Endothelial cell of umbilical vein (primary cell): Measurements from ENCODE around the gene ZNF385B. TPM values are rescaled to one million over a fixed set of nuclear protein-coding genes. Genes with fewer than 3 reads are reported as not detected.

Experiments
- BruUV-seq: library from RNA; stranded (reverse); fragments of 400-500 nt; replicated peaks from 2 replicates; lab custom pipeline; 2021; lab: Mats Ljungman, UMichigan
- CTCF ChIA-PET: fragments of 300-600, 350-600 bp; sonication (Branson Sonifier 250); formaldehyde crosslinking; loops from one replicate; lab custom pipeline; 2021; ENCODE audit warnings: antibody characterized with exemption, inconsistent platforms; lab: Charles Lee
- POLR2A ChIA-PET: fragments of 300-600, 350-600 bp; sonication (Branson Sonifier 250); formaldehyde crosslinking; loops from one replicate; lab custom pipeline; 2021; ENCODE audit warnings: antibody characterized with exemption, inconsistent platforms; lab: Charles Lee
- DNase-seq: peaks from one replicate; pipeline ENCODE4 v3.0.0-alpha.2; 2011; ENCODE audit warnings: low read depth, low spot score
- FAIRE-seq: peaks from 2 replicates; lab custom pipeline; 2011; peaks lifted over from hg19 to GRCh38; lab: Jason Lieb, UNC
- H2AFZ ChIP-seq: 2 replicates; pipeline ENCODE4 v1.6.0; 2012; ENCODE audit warnings: low read depth, low read length, control low read depth, inconsistent platforms
- H3K27ac ChIP-seq: 2 replicates; pipeline ENCODE4 v1.5.1; 2011; ENCODE audit warnings: low read depth, mild to moderate bottlenecking, control low read depth, low read length, moderate library complexity; ENCODE audit not compliant: insufficient read depth
- H3K27me3 ChIP-seq, 2 experiments: 2 replicates each; pipeline versions ENCODE4 v1.6.0 to v1.6.1; 2011; ENCODE audit warnings: low read length in 2 of 2, mixed read lengths in 1 of 2; ENCODE audit not compliant: control insufficient read depth in 2 of 2, insufficient read depth in 2 of 2
- H3K36me3 ChIP-seq, 2 experiments: 2 replicates in 1 of 2; 3 replicates in 1 of 2; pipeline ENCODE4 v1.5.1; 2011; ENCODE audit warnings: low read length in 2 of 2, mild to moderate bottlenecking in 1 of 2, moderate library complexity in 1 of 2; ENCODE audit not compliant: control insufficient read depth in 2 of 2, insufficient read depth in 2 of 2; ENCODE audit errors: extremely low read depth in 1 of 2
- H3K4me1 ChIP-seq: 3 replicates; pipeline ENCODE4 v1.5.1; 2011; ENCODE audit warnings: mild to moderate bottlenecking, low read length; ENCODE audit not compliant: control insufficient read depth, insufficient read depth; ENCODE audit errors: extremely low read depth
- H3K4me2 ChIP-seq: 2 replicates; pipeline ENCODE4 v1.6.1; 2011; ENCODE audit warnings: low read length, control low read depth, mixed read lengths; ENCODE audit not compliant: insufficient read depth
- H3K4me3 ChIP-seq, 3 experiments: fragments of 200-600 bp in 1 of 3; sonication (generic), shearing (Covaris generic) in 1 of 3; replicated peaks in 1 of 3; 2 replicates each; pipeline ENCODE4 v1.5.1; 2011 to 2016; ENCODE audit warnings: control low read depth in 3 of 3, low read length in 3 of 3, mild to moderate bottlenecking in 2 of 3, inconsistent platforms in 1 of 3, low read depth in 1 of 3, moderate library complexity in 1 of 3; ENCODE audit not compliant: insufficient read depth in 1 of 3
- H3K79me2 ChIP-seq: 2 replicates; pipeline ENCODE4 v1.6.0; 2012; ENCODE audit warnings: low read length, inconsistent platforms; ENCODE audit not compliant: control insufficient read depth, insufficient read depth
- H3K9ac ChIP-seq: replicated peaks from 2 replicates; pipeline ENCODE3; 2011; ENCODE audit warnings: low read length, control low read depth; ENCODE audit not compliant: insufficient read depth; ENCODE audit errors: extremely low read depth
- H3K9me1 ChIP-seq: replicated peaks from 3 replicates; pipeline ENCODE4 v1.6.0; 2011; ENCODE audit warnings: mild to moderate bottlenecking, low read length; ENCODE audit not compliant: control insufficient read depth, insufficient read depth; ENCODE audit errors: extremely low read depth
- H3K9me3 ChIP-seq: replicated peaks from 2 replicates; pipeline ENCODE4 v1.5.1; 2012; ENCODE audit warnings: low read length, inconsistent platforms; ENCODE audit not compliant: control insufficient read depth, insufficient read depth
- H4K20me1 ChIP-seq: replicated peaks from 2 replicates; pipeline ENCODE3; 2011; ENCODE audit warnings: mild to moderate bottlenecking, low read length; ENCODE audit not compliant: control insufficient read depth, insufficient read depth; ENCODE audit errors: extremely low read depth
- EZH2 ChIP-seq: IDR thresholded peaks from 2 replicates; pipeline ENCODE4 v1.6.1; 2012; ENCODE audit warnings: borderline replicate concordance, low read depth, mild to moderate bottlenecking, moderate library complexity, low read length, inconsistent platforms; ENCODE audit not compliant: severe bottlenecking
- FOS ChIP-seq: IDR thresholded peaks from 2 replicates; pipeline ENCODE4 v1.6.1; 2011; ENCODE audit warnings: mild to moderate bottlenecking, low read length, moderate library complexity, borderline replicate concordance; ENCODE audit not compliant: insufficient read depth
- GATA2 ChIP-seq: IDR thresholded peaks from 2 replicates; pipeline ENCODE4 v1.7.0; 2011; ENCODE audit warnings: low read depth, mild to moderate bottlenecking, moderate library complexity, mixed read lengths, low read length; ENCODE audit not compliant: insufficient read length, insufficient read depth
- JUN ChIP-seq: IDR thresholded peaks from 2 replicates; pipeline ENCODE4 v1.6.1; 2011; ENCODE audit warnings: borderline replicate concordance, low read depth; ENCODE audit not compliant: insufficient read length, insufficient read depth
- MAX ChIP-seq: IDR thresholded peaks from 2 replicates; pipeline ENCODE4 v1.6.1; 2011; ENCODE audit not compliant: insufficient read depth, insufficient read length
- MYC ChIP-seq: IDR thresholded peaks from one replicate; pipeline ENCODE4 v1.6.1; 2011; ENCODE audit warnings: mild to moderate bottlenecking, low read depth, low read length
- POLR2A ChIP-seq: IDR thresholded peaks from 2 replicates; pipeline ENCODE4 v1.6.1; 2012; ENCODE audit warnings: low read depth, mild to moderate bottlenecking, control low read depth, low read length
- POLR2AphosphoS5 ChIP-seq: IDR thresholded peaks from 2 replicates; pipeline ENCODE4 v1.6.1; 2012; ENCODE audit warnings: low read depth, mild to moderate bottlenecking, control low read depth, low read length, moderate library complexity; ENCODE audit not compliant: insufficient read depth
- dilution Hi-C: fragments of 300-500 bp; cut with MboI; formaldehyde crosslinking; loops from one replicate; pipeline ENCODE4 v1.15.0; 2019; ENCODE audit warnings: low sequenced_read_pairs; ENCODE audit not compliant: extremely low pct_ligation_motif_present
- intact Hi-C: fragments of 100-400 bp; cut with micrococcal nuclease; formaldehyde crosslinking; loops from one replicate; pipeline ENCODE4 v1.10.0; 2022
- polyA plus RNA-seq, 4 experiments: library from polyadenylated mRNA; depleted of rRNA in 3 of 4; stranded (reverse) in 3 of 4; unstranded in 1 of 4; fragments of >200 nt; gene quantifications; 2 replicates each; pipeline versions ENCODE4 v1.2.1 to v1.2.3, GENCODE V29; 2011 to 2012; ENCODE audit warnings: missing spikeins in 1 of 4
- total RNA-seq: library from RNA; stranded (reverse); gene quantifications from 2 replicates; pipeline ENCODE4 v1.2.3, GENCODE V29; 2021
- TF ChIP-seq, protein P1 (sequence below), 2 donors: IDR thresholded peaks; 1 replicate in 1 of 2; 2 replicates in 1 of 2; pipeline ENCODE4 v1.5.1; 2011; ENCODE audit warnings: low read length in 2 of 2, mild to moderate bottlenecking in 2 of 2, moderate library complexity in 2 of 2, control low read depth in 1 of 2, inconsistent platforms in 1 of 2, low read depth in 1 of 2; ENCODE audit not compliant: insufficient read depth in 1 of 2; ENCODE audit errors: extremely low read depth in 1 of 2

Gene ZNF385B
- total and polyA plus RNA-seq, 2 donors (not counting 3 experiments of a cell fraction or from before 2014, with no cell fraction given): not detected

DNA sequence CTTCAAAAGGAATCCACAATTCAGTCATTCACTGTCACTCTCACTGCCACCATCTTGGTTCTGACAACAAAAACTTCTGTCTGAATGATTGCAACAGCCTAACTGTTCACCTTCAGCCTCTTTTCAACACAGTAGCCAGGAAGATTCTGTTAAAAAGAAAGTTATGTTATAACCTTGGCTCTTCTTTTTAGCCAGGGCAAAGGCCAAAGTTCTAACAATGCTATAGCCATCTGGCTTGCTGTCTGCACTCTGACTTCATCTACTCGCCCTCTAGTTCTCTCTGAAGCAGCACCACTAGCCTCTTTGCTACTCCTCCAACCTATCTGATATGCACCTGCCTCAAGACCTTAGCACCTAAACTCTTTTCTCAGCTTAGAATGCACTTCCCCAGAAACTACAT, 158.5 kb downstream of the ZNF385B start:
- no peaks in the 10 kb centered on the region for H3K27me3 ChIP-seq
- H3K9ac ChIP-seq: no peak overlapping the region
- H3K9me1 ChIP-seq: no peaks in the 10 kb centered on the region
- dilution Hi-C loops: no loop called here
- H3K4me1 ChIP-seq: no peaks in the 10 kb centered on the region
- H3K27ac ChIP-seq: no peak overlapping the region
- H3K4me3 ChIP-seq: no peak overlapping the region
- BruUV-seq: no TSS peak
- CTCF ChIA-PET: no interaction called here
- H3K4me2 ChIP-seq: no peak overlapping the region
- intact Hi-C loops: no loop called here
- no peaks in the 10 kb centered on the region for H4K20me1 ChIP-seq
- no peak for DNase-seq
- no peaks in the 10 kb centered on the region for H3K79me2 ChIP-seq
- POLR2A ChIA-PET: no interaction called here
- no peak for TF ChIP-seq GATA2
- TF ChIP-seq MYC: no peak
- TF ChIP-seq MAX: no peak
- TF ChIP-seq, protein P1, sequence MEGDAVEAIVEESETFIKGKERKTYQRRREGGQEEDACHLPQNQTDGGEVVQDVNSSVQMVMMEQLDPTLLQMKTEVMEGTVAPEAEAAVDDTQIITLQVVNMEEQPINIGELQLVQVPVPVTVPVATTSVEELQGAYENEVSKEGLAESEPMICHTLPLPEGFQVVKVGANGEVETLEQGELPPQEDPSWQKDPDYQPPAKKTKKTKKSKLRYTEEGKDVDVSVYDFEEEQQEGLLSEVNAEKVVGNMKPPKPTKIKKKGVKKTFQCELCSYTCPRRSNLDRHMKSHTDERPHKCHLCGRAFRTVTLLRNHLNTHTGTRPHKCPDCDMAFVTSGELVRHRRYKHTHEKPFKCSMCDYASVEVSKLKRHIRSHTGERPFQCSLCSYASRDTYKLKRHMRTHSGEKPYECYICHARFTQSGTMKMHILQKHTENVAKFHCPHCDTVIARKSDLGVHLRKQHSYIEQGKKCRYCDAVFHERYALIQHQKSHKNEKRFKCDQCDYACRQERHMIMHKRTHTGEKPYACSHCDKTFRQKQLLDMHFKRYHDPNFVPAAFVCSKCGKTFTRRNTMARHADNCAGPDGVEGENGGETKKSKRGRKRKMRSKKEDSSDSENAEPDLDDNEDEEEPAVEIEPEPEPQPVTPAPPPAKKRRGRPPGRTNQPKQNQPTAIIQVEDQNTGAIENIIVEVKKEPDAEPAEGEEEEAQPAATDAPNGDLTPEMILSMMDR (IDR thresholded peaks at IDR 0.05; ENCODE audit: extremely low read depth in 1 of 2, insufficient read depth in 1 of 2, low read depth in 1 of 2, low read length in 2 of 2): no peak
- TF ChIP-seq JUN: no peak
- TF ChIP-seq EZH2: no peak
- no peak for TF ChIP-seq POLR2AphosphoS5
- TF ChIP-seq POLR2A: no peak
- no peak for TF ChIP-seq FOS
- no peaks in the 10 kb centered on the region for H3K36me3 ChIP-seq
- H2AFZ ChIP-seq: no peak overlapping the region
- no peak for FAIRE-seq
- no peaks in the 10 kb centered on the region for H3K9me3 ChIP-seq
